HL-60 (cell line): ENCODE measurements around the gene LY6G5C.

Experiments used
- DNase-seq, 2 experiments: peaks; one replicate each; pipeline ENCODE4 v3.0.0-alpha.2; 2010 to 2020; ENCODE audit warnings: low read depth in 1 of 2, low spot score in 1 of 2
- H3K27ac ChIP-seq: fragments of 250-450 bp; sonication (Bioruptor Pico); replicated peaks from 2 replicates; pipeline ENCODE4 v1.5.1; 2020; ENCODE audit warnings: mild to moderate bottlenecking, moderate library complexity
- H3K27me3 ChIP-seq: fragments of 250-450 bp; sonication (Bioruptor Pico); 2 replicates; pipeline ENCODE4 v1.5.1; 2021; ENCODE audit warnings: mild to moderate bottlenecking, moderate library complexity; ENCODE audit not compliant: insufficient read depth, poor library complexity, severe bottlenecking
- H3K4me3 ChIP-seq: replicated peaks from 2 replicates; pipeline ENCODE4 v1.5.1; 2011; ENCODE audit warnings: mild to moderate bottlenecking, control low read depth, low read length; ENCODE audit not compliant: insufficient read depth
- GABPA ChIP-seq: IDR thresholded peaks from 2 replicates; pipeline ENCODE4 v1.6.1; 2012; ENCODE audit warnings: low read depth
- POLR2AphosphoS5 ChIP-seq: IDR thresholded peaks from 2 replicates; pipeline ENCODE4 v1.6.1; 2012; ENCODE audit warnings: low read depth
- REST ChIP-seq: IDR thresholded peaks from 2 replicates; pipeline ENCODE4 v1.6.1; 2012; ENCODE audit warnings: low read depth; ENCODE audit not compliant: insufficient replicate concordance
- SPI1 ChIP-seq: IDR thresholded peaks from 2 replicates; pipeline ENCODE4 v1.6.1; 2012; ENCODE audit warnings: low read depth, mild to moderate bottlenecking, borderline replicate concordance
- TF ChIP-seq, protein P1 (sequence below): IDR thresholded peaks from one replicate; pipeline ENCODE4 v1.5.1; 2011; ENCODE audit warnings: low read length, control low read depth, inconsistent platforms; ENCODE audit not compliant: insufficient read depth

LY6G5C gene

GRCh38 chr6:31665501-31666336, 15.1 kb downstream of the LY6G5C start, which contains the start of gene CSNK2B:
Gene CSNK2B, plus strand, starts transcription at chr6:31666080. Its CDS starts 752 bp downstream, at chr6:31666832.
- Histone ChIP-seq H3K27me3 (no peaks in the 10 kb centered on the region), H3K4me3 (peak within 1 kb of the TSS; percentile 85), H3K27ac (peak within 1 kb of the TSS; percentile 100)
- TF ChIP-seq, protein P1, sequence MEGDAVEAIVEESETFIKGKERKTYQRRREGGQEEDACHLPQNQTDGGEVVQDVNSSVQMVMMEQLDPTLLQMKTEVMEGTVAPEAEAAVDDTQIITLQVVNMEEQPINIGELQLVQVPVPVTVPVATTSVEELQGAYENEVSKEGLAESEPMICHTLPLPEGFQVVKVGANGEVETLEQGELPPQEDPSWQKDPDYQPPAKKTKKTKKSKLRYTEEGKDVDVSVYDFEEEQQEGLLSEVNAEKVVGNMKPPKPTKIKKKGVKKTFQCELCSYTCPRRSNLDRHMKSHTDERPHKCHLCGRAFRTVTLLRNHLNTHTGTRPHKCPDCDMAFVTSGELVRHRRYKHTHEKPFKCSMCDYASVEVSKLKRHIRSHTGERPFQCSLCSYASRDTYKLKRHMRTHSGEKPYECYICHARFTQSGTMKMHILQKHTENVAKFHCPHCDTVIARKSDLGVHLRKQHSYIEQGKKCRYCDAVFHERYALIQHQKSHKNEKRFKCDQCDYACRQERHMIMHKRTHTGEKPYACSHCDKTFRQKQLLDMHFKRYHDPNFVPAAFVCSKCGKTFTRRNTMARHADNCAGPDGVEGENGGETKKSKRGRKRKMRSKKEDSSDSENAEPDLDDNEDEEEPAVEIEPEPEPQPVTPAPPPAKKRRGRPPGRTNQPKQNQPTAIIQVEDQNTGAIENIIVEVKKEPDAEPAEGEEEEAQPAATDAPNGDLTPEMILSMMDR: no peak
- TF ChIP-seq GABPA: peak; percentile 89
- no peak; the same call in none of the 2 replicates for TF ChIP-seq SPI1
- TF ChIP-seq REST: peak; percentile 47
- peak; percentile 53 for TF ChIP-seq POLR2AphosphoS5
- DNase-seq: peak; percentile 98 to 99

GRCh38 chr6:31664790-31665500, 15.9 kb downstream of the LY6G5C start, which contains the start of gene GPANK1:
Gene GPANK1, minus strand, starts transcription at chr6:31664997. Its CDS starts 519 bp downstream, at chr6:31664478.
- H3K4me3 ChIP-seq: peak within 1 kb of the TSS; percentile 85
- TF ChIP-seq, protein P1: no peak
- TF ChIP-seq GABPA: 0 out of 2 replicates have a peak, but pooled peaks have one; percentile 30
- peak; percentile 82 for TF ChIP-seq POLR2AphosphoS5
- TF ChIP-seq SPI1: peak; percentile 85
- peak; percentile 59 for TF ChIP-seq REST
- H3K27me3 ChIP-seq: no peaks in the 10 kb centered on the region
- H3K27ac ChIP-seq: peak within 1 kb of the TSS; percentile 100
- DNase-seq: peak; percentile 90 to 97

DNA sequence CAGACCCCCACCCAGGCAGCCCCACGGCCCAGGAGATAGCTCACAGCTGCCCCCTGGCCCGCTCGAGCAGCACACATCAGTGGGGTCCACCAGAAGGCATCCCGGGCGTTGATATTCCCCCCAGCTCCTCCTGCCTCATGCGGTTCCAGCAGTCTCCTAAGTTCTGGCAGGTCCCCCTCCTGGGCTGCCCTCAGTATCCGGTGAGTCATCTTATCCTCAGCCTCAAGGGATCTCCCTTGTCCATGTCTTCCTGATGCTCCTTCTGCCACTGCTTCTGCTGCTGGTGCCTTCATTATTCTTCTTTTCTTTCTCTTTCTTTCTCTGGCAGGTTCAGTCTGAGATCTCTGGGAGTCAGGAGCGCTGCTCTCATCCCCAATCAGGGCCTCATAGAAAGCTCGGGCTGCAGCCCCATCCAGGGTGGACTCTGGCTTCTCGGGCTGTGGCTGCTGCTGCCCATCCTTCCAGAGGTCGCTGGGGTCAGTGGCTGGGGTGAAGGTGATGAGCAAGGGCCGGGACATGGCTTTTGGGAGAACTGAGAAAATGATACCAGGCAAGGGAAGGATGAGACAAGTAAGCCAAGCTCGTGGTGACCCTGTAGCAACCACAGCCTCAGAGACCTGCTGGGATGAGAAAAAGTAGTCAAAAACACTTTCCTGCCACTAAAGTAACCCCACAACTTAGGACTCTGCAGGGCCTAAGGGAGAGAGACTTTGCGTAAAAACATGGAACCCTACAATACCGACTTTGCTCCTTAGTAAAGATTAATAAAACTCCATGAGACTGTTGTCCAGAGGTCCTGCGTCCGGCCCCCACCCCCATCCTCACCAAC, 16.7 kb downstream of the LY6G5C start:
- TF ChIP-seq, protein P1: no peak
- Histone ChIP-seq H3K27me3 (no peaks in the 10 kb centered on the region), H3K4me3 (peak overlapping the region; percentile 85), H3K27ac (peak overlapping the region; percentile 100)
- no peak for DNase-seq
